ENCODE measurements around the gene SMCO3. TPM values are rescaled to one million over a fixed set of nuclear protein-coding genes. Genes with fewer than 3 reads are reported as not detected.

Gene SMCO3
- total and polyA plus RNA-seq, 2 of the 13 experiments (the other 11 are each of a cell fraction or from before 2014, with no cell fraction given) = 0.29 to 0.42 TPM

DNA sequence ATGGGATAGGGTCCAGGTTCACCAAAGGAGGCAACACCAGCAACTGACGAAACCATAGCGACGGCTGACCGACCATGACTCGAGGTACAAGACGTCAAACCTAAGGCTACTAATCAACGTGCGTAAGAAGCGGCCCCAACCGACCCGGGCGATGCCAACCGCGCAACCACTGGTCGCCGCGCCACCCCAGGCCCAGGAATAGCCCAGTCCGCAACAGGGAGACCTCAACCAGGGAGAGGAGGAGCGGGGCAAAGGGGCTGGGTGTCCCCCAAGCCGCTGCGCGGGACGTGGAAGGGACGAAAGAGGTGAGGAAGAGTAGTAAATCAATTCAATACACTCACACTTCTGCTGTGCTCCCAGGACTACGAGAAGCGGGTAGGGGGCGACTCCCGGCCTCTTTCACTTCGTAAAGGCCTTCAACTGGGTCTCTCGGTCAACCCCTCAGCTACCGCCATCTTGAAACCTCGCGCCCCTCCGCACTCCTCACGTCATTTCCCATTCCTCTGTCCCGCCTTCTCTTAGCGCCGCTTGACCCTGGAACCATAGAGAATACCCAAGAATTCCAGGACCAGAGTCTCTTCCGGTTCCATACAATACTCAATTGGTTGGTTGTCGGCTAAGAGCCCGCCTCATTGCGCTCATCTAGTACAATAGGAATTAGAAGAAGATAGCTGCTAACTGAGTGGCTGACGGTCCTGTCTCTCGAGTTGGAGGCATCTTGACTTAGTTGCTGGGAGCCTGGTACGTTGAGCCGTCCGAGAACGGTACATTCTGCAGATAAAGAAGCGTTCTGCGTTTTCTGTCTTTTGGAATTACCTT lies 10.8 kb downstream of the SMCO3 start, which contains the start of the genes C12orf60 and WBP11 (continued):
- TF ChIP-seq, protein P1, sequence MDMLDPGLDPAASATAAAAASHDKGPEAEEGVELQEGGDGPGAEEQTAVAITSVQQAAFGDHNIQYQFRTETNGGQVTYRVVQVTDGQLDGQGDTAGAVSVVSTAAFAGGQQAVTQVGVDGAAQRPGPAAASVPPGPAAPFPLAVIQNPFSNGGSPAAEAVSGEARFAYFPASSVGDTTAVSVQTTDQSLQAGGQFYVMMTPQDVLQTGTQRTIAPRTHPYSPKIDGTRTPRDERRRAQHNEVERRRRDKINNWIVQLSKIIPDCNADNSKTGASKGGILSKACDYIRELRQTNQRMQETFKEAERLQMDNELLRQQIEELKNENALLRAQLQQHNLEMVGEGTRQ (IDR thresholded peaks at IDR 0.05; ENCODE audit: low read depth, low read length) = no peak
- TF ChIP-seq, protein P1 (CRISPR knock-in tag; IDR thresholded peaks at IDR 0.05; ENCODE audit: borderline replicate concordance) = no peak
- TF ChIP-seq JUNB (CRISPR knock-in tag; IDR thresholded peaks at IDR 0.05; ENCODE audit: borderline replicate concordance) = no peak
- TF ChIP-seq ZFYVE20 (CRISPR knock-in tag; IDR thresholded peaks at IDR 0.05; ENCODE audit: borderline replicate concordance, low read depth) = no peak
- TF ChIP-seq ZNF557 (CRISPR knock-in tag; IDR thresholded peaks at IDR 0.05) = no peak
- peak; percentile 47; the same call in 1 of the 2 replicates for TF ChIP-seq HDAC2 (CRISPR knock-in tag; IDR thresholded peaks at IDR 0.05)
- peak in 1 of 2 experiments; percentile 34; a peak in 1 of 4 replicates for TF ChIP-seq KLF16 (CRISPR knock-in tag; IDR thresholded peaks at IDR 0.05)
- peak; percentile 92 for TF ChIP-seq TBX2 (CRISPR knock-in tag; IDR thresholded peaks at IDR 0.05; ENCODE audit: borderline replicate concordance)
- no peak for TF ChIP-seq ZNF766 (CRISPR knock-in tag; IDR thresholded peaks at IDR 0.05; ENCODE audit: borderline replicate concordance)
- TF ChIP-seq KLF9 (CRISPR knock-in tag; IDR thresholded peaks at IDR 0.05; ENCODE audit: low read depth) = no peak
- TF ChIP-seq ZNF878 (CRISPR knock-in tag; IDR thresholded peaks at IDR 0.05) = 0 out of 2 replicates have a peak, but pooled peaks have one; percentile 46
- TF ChIP-seq CENPX (CRISPR knock-in tag; IDR thresholded peaks at IDR 0.05) = no peak
- TF ChIP-seq SP5 (CRISPR knock-in tag; IDR thresholded peaks at IDR 0.05; ENCODE audit: borderline replicate concordance, low read depth) = peak; percentile 62; the same call in 1 of the 2 replicates
- TF ChIP-seq NFYB (CRISPR knock-in tag; IDR thresholded peaks at IDR 0.05) = peak; percentile 93
- TF ChIP-seq, protein P2, sequence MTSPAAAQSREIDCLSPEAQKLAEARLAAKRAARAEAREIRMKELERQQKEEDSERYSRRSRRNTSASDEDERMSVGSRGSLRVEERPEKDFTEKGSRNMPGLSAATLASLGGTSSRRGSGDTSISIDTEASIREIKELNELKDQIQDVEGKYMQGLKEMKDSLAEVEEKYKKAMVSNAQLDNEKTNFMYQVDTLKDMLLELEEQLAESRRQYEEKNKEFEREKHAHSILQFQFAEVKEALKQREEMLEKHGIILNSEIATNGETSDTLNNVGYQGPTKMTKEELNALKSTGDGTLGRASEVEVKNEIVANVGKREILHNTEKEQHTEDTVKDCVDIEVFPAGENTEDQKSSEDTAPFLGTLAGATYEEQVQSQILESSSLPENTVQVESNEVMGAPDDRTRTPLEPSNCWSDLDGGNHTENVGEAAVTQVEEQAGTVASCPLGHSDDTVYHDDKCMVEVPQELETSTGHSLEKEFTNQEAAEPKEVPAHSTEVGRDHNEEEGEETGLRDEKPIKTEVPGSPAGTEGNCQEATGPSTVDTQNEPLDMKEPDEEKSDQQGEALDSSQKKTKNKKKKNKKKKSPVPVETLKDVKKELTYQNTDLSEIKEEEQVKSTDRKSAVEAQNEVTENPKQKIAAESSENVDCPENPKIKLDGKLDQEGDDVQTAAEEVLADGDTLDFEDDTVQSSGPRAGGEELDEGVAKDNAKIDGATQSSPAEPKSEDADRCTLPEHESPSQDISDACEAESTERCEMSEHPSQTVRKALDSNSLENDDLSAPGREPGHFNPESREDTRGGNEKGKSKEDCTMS (CRISPR knock-in tag; conservative IDR thresholded peaks at IDR 0.05) = no peak
- TF ChIP-seq, protein P3, sequence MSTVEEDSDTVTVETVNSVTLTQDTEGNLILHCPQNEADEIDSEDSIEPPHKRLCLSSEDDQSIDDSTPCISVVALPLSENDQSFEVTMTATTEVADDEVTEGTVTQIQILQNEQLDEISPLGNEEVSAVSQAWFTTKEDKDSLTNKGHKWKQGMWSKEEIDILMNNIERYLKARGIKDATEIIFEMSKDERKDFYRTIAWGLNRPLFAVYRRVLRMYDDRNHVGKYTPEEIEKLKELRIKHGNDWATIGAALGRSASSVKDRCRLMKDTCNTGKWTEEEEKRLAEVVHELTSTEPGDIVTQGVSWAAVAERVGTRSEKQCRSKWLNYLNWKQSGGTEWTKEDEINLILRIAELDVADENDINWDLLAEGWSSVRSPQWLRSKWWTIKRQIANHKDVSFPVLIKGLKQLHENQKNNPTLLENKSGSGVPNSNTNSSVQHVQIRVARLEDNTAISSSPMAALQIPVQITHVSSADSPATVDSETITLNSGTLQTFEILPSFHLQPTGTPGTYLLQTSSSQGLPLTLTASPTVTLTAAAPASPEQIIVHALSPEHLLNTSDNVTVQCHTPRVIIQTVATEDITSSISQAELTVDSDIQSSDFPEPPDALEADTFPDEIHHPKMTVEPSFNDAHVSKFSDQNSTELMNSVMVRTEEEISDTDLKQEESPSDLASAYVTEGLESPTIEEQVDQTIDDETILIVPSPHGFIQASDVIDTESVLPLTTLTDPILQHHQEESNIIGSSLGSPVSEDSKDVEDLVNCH (CRISPR knock-in tag; IDR thresholded peaks at IDR 0.05) = no peak
- TF ChIP-seq, protein P4, sequence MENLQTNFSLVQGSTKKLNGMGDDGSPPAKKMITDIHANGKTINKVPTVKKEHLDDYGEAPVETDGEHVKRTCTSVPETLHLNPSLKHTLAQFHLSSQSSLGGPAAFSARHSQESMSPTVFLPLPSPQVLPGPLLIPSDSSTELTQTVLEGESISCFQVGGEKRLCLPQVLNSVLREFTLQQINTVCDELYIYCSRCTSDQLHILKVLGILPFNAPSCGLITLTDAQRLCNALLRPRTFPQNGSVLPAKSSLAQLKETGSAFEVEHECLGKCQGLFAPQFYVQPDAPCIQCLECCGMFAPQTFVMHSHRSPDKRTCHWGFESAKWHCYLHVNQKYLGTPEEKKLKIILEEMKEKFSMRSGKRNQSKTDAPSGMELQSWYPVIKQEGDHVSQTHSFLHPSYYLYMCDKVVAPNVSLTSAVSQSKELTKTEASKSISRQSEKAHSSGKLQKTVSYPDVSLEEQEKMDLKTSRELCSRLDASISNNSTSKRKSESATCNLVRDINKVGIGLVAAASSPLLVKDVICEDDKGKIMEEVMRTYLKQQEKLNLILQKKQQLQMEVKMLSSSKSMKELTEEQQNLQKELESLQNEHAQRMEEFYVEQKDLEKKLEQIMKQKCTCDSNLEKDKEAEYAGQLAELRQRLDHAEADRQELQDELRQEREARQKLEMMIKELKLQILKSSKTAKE (CRISPR knock-in tag; IDR thresholded peaks at IDR 0.05; ENCODE audit: borderline replicate concordance) = no peak
- TF ChIP-seq ZNF17 (CRISPR knock-in tag; IDR thresholded peaks at IDR 0.05) = no peak
